ENCODE data around the gene CAND1.
"Not testable (repeated sequence)": the region's sequence is repeated elsewhere in the genome, so short reads cannot be mapped to it uniquely, and the experiment has no call there.

CAND1 gene

GRCh38 chr12:67333649-67334048 lies 64.5 kb downstream of the CAND1 start:
- Histone ChIP-seq H3K27me3 (ENCODE audit: control insufficient read depth, insufficient read depth, low read length) (no peaks in the 10 kb centered on the region), H3K27ac (no peak overlapping the region), H2AFZ (no peak overlapping the region), H3K9ac (no peak overlapping the region), H3K9me3 (ENCODE audit: control insufficient read depth, low read length) (peaks cover 6% of the 10 kb centered on the region), H3K4me1 (no peaks in the 10 kb centered on the region), H3K79me2 (no peaks in the 10 kb centered on the region), H3K4me2 (ENCODE audit: low read length) (no peak overlapping the region), H3K4me3 (ENCODE audit: low read depth, low read length) (no peak overlapping the region), H3K36me3 (ENCODE audit: control insufficient read depth, insufficient read depth, low read length) (no peaks in the 10 kb centered on the region)
- no peak for TF ChIP-seq CTCF (IDR thresholded peaks at IDR 0.05)

GRCh38 chr12:67338426-67338825 lies 69.3 kb downstream of the CAND1 start:
- Histone ChIP-seq H3K27me3 (ENCODE audit: control insufficient read depth, insufficient read depth, low read length) (no peaks in the 10 kb centered on the region), H3K4me3 (ENCODE audit: low read depth, low read length) (no peak overlapping the region), H3K79me2 (no peaks in the 10 kb centered on the region), H3K9ac (no peak overlapping the region), H2AFZ (no peak overlapping the region), H3K4me1 (no peaks in the 10 kb centered on the region), H3K9me3 (ENCODE audit: control insufficient read depth, low read length) (peaks cover 8% of the 10 kb centered on the region), H3K36me3 (ENCODE audit: control insufficient read depth, insufficient read depth, low read length) (no peaks in the 10 kb centered on the region), H3K27ac (no peak overlapping the region), H3K4me2 (ENCODE audit: low read length) (no peak overlapping the region)
- TF ChIP-seq CTCF (IDR thresholded peaks at IDR 0.05): no peak

GRCh38 chr12:67339530-67339929 lies 70.4 kb downstream of the CAND1 start:
- Histone ChIP-seq H3K27me3 (ENCODE audit: control insufficient read depth, insufficient read depth, low read length) (no peaks in the 10 kb centered on the region), H3K4me1 (no peaks in the 10 kb centered on the region), H3K79me2 (no peaks in the 10 kb centered on the region), H3K36me3 (ENCODE audit: control insufficient read depth, insufficient read depth, low read length) (no peaks in the 10 kb centered on the region), H3K4me2 (ENCODE audit: low read length) (no peak overlapping the region), H3K9ac (no peak overlapping the region), H3K9me3 (ENCODE audit: control insufficient read depth, low read length) (peaks cover 8% of the 10 kb centered on the region), H2AFZ (no peak overlapping the region), H3K4me3 (ENCODE audit: low read depth, low read length) (no peak overlapping the region), H3K27ac (no peak overlapping the region)
- TF ChIP-seq CTCF (IDR thresholded peaks at IDR 0.05): no peak

- not testable (repeated sequence) for H3K27ac ChIP-seq; H3K79me2 ChIP-seq; H3K36me3 ChIP-seq (ENCODE audit: control insufficient read depth, insufficient read depth, low read length); H3K4me1 ChIP-seq; H3K9me3 ChIP-seq (ENCODE audit: control insufficient read depth, low read length); H3K4me3 ChIP-seq (ENCODE audit: low read depth, low read length); H2AFZ ChIP-seq; H3K4me2 ChIP-seq (ENCODE audit: low read length); H3K9ac ChIP-seq; H3K27me3 ChIP-seq (ENCODE audit: control insufficient read depth, insufficient read depth, low read length)
These were observed 71.9 kb downstream of the CAND1 start for GRCh38 chr12:67341086-67341485.

GRCh38 chr12:67344979-67345710 lies 76.0 kb downstream of the CAND1 start:
- H3K4me3 ChIP-seq (ENCODE audit: low read depth, low read length): no peak overlapping the region
- H3K4me1 ChIP-seq: no peaks in the 10 kb centered on the region
- H3K9me3 ChIP-seq (ENCODE audit: control insufficient read depth, low read length): no peaks in the 10 kb centered on the region
- H3K79me2 ChIP-seq: no peaks in the 10 kb centered on the region
- no peak overlapping the region for H3K9ac ChIP-seq
- no peak for TF ChIP-seq CTCF (IDR thresholded peaks at IDR 0.05)
- no peak overlapping the region for H2AFZ ChIP-seq
- H3K27ac ChIP-seq: no peak overlapping the region
- no peak overlapping the region for H3K4me2 ChIP-seq (ENCODE audit: low read length)
- H3K27me3 ChIP-seq (ENCODE audit: control insufficient read depth, insufficient read depth, low read length): no peaks in the 10 kb centered on the region
- no peaks in the 10 kb centered on the region for H3K36me3 ChIP-seq (ENCODE audit: control insufficient read depth, insufficient read depth, low read length)
